CD8-positive, alpha-beta memory T cell (primary cell): ENCODE data around the gene DNAAF8. TPM values are rescaled to one million over a fixed set of nuclear protein-coding genes. Genes with fewer than 3 reads are reported as not detected.

Experiments used
- CTCF ChIA-PET: fragments of 350-600 bp; sonication (Branson Sonifier 250); formaldehyde crosslinking; loops from one replicate; lab custom pipeline; 2021; ENCODE audit warnings: antibody characterized with exemption; lab: Charles Lee
- POLR2A ChIA-PET: fragments of 350-600 bp; sonication (Branson Sonifier 250); formaldehyde crosslinking; loops from one replicate; lab custom pipeline; 2021; ENCODE audit warnings: antibody characterized with exemption; lab: Charles Lee
- DNase-seq, 5 donors: peaks; one replicate each; pipeline versions ENCODE4 v3.0.0 to v3.0.0-alpha.2; 2020 to 2022; ENCODE audit warnings: mixed read lengths in 1 of 5
- H3K27ac ChIP-seq: one replicate; pipeline ENCODE4 v1.7.0; 2013; ENCODE audit warnings: low read depth, mild to moderate bottlenecking, low read length, moderate library complexity
- H3K27me3 ChIP-seq: 2 replicates; pipeline ENCODE4 v1.7.0; 2013; ENCODE audit warnings: low read length, mild to moderate bottlenecking; ENCODE audit not compliant: insufficient read depth, poor library complexity, severe bottlenecking
- H3K36me3 ChIP-seq: 2 replicates; pipeline ENCODE4 v1.7.0; 2013; ENCODE audit warnings: mild to moderate bottlenecking, low read length, moderate library complexity; ENCODE audit not compliant: insufficient read depth
- H3K4me1 ChIP-seq: 2 replicates; pipeline ENCODE4 v1.7.0; 2013; ENCODE audit warnings: mild to moderate bottlenecking, low read length, moderate library complexity; ENCODE audit not compliant: insufficient read depth
- H3K4me3 ChIP-seq: 2 replicates; pipeline ENCODE4 v1.7.0; 2013; ENCODE audit warnings: mild to moderate bottlenecking, low read length
- H3K9me3 ChIP-seq: 2 replicates; pipeline ENCODE4 v1.7.0; 2013; ENCODE audit warnings: mild to moderate bottlenecking, low read length
- H3K27ac Mint-ChIP-seq, 8 donors: one replicate each; pipeline ENCODE4 v1.8.0; 2020 to 2021; ENCODE audit warnings: mixed read lengths in 8 of 8, mild to moderate bottlenecking in 6 of 8, inconsistent platforms in 3 of 8, moderate library complexity in 3 of 8
- H3K27me3 Mint-ChIP-seq, 2 donors: one replicate each; pipeline ENCODE4 v1.8.0; 2020 to 2021; ENCODE audit warnings: mixed read lengths in 2 of 2, mild to moderate bottlenecking in 1 of 2, moderate library complexity in 1 of 2
- H3K36me3 Mint-ChIP-seq, 3 donors: one replicate each; pipeline ENCODE4 v1.8.0; 2020 to 2021; ENCODE audit warnings: mixed read lengths in 3 of 3, inconsistent platforms in 1 of 3, mild to moderate bottlenecking in 1 of 3
- H3K4me1 Mint-ChIP-seq, 3 donors: one replicate each; pipeline ENCODE4 v1.8.0; 2020 to 2021; ENCODE audit warnings: mixed read lengths in 3 of 3, inconsistent platforms in 1 of 3, mild to moderate bottlenecking in 1 of 3
- H3K4me3 Mint-ChIP-seq, 7 donors: one replicate each; pipeline ENCODE4 v1.8.0; 2020 to 2021; ENCODE audit warnings: mixed read lengths in 7 of 7, mild to moderate bottlenecking in 6 of 7, moderate library complexity in 4 of 7, inconsistent platforms in 2 of 7
- H3K9me3 Mint-ChIP-seq, 5 donors: one replicate each; pipeline ENCODE4 v1.8.0; 2020 to 2022; ENCODE audit warnings: mixed read lengths in 5 of 5, mild to moderate bottlenecking in 3 of 5, moderate library complexity in 2 of 5, inconsistent platforms in 1 of 5
- polyA plus RNA-seq: library from polyadenylated mRNA; unstranded; fragments of 300-500 nt; fragmentation: Illumina TruSeq; gene quantifications from one replicate; pipeline ENCODE4 v1.2.3, GENCODE V29; 2021
- total RNA-seq, 2 experiments: library from RNA; stranded (reverse); gene quantifications; one replicate each; pipeline ENCODE4 v1.2.3, GENCODE V29; 2021

DNAAF8 gene
- under 1 TPM; 0.15 to 0.31 TPM for total RNA-seq
- polyA plus RNA-seq: 0.35 TPM

- Histone ChIP-seq H3K4me1 (peaks cover 18% of the 10 kb centered on the region), H3K27ac (peak within 1 kb of the TSS; percentile 88), H3K4me3 (peak within 1 kb of the TSS; percentile 99), H3K27me3 (no peaks in the 10 kb centered on the region), H3K9me3 (no peaks in the 10 kb centered on the region), H3K36me3 (peaks cover 6% of the 10 kb centered on the region)
- POLR2A ChIA-PET: interaction anchor here (0.5 to 2.2 kb wide), 15 partner anchors 14 to 335 kb away, joined by 3 to 27 read pairs (median 4); partner anchors contain the start of genes GLYR1, NAGPA, NUDT16L1 and ROGDI
- Mint-ChIP-seq H3K9me3 (no peaks in the 10 kb centered on the region), H3K36me3 (peaks cover 0 to 22% (median 0%) of the 10 kb centered on the region in 3 donors), H3K27ac (peak within 1 kb of the TSS; percentile 88 to 99 (median 93)), H3K27me3 (no peaks in the 10 kb centered on the region), H3K4me1 (peaks cover 19 to 33% (median 25%) of the 10 kb centered on the region in 3 donors), H3K4me3 (peak within 1 kb of the TSS; percentile 86 to 97 (median 91))
- CTCF ChIA-PET: interaction anchor here (0.8 to 2.1 kb wide), 13 partner anchors 10 to 364 kb away, joined by 3 to 12 read pairs (median 4); partner anchors contain the start of genes HMOX2, MGRN1, NAGPA and NUDT16L1
- peak; percentile 74 to 85 (median 79) for DNase-seq
Measured at GRCh38 chr16:4734063-4734729, at the start of gene DNAAF8, which contains the start of gene ANKS3. Gene DNAAF8 (plus strand): TSS chr16:4734537. CDS start chr16:4736515, 1,978 bp downstream. Gene ANKS3 (minus strand): TSS chr16:4734271. CDS start chr16:4730149, 4,122 bp downstream.

GRCh38 chr16:4684763-4685162, 49.6 kb upstream of the DNAAF8 start:
- ChIA-PET POLR2A (no interaction called here), CTCF (interaction anchor here (1.3 kb wide), 1 partner anchor 61 kb away, joined by 3 read pairs; the partner anchor contains the start of gene MGRN1)
- no peaks in the 10 kb centered on the region for H3K9me3 ChIP-seq

GRCh38 chr16:4685292-4685691, 49.0 kb upstream of the DNAAF8 start:
- no peak overlapping the region for H3K4me3 ChIP-seq
- Mint-ChIP-seq H3K9me3 (no peaks in the 10 kb centered on the region), H3K36me3 (peaks cover 0 to 63% (median 2%) of the 10 kb centered on the region in 3 donors), H3K4me3 (peak overlapping the region in 1 of 7 donors; percentile 24), H3K4me1 (peaks cover 0 to 3% (median 0%) of the 10 kb centered on the region in 3 donors), H3K27ac (no peak overlapping the region), H3K27me3 (no peaks in the 10 kb centered on the region)
- DNase-seq: no peak
- no peaks in the 10 kb centered on the region for H3K27me3 ChIP-seq
- peaks cover 7% of the 10 kb centered on the region for H3K36me3 ChIP-seq
- CTCF ChIA-PET: no interaction called here
- POLR2A ChIA-PET: no interaction called here
- H3K27ac ChIP-seq: no peak overlapping the region
- no peaks in the 10 kb centered on the region for H3K9me3 ChIP-seq
- no peaks in the 10 kb centered on the region for H3K4me1 ChIP-seq

More at GRCh38 chr16:4684763-4685162, 49.6 kb upstream of the DNAAF8 start:
- no peaks in the 10 kb centered on the region for H3K27me3 ChIP-seq
- no peaks in the 10 kb centered on the region for H3K9me3 Mint-ChIP-seq
- H3K27ac Mint-ChIP-seq: peak overlapping the region in 1 of 8 donors; percentile 66
- H3K27ac ChIP-seq: no peak overlapping the region
- no peak overlapping the region for H3K4me3 ChIP-seq
- H3K36me3 ChIP-seq: peaks cover 7% of the 10 kb centered on the region
- no peaks in the 10 kb centered on the region for H3K27me3 Mint-ChIP-seq
- peaks cover 0 to 3% (median 0%) of the 10 kb centered on the region in 3 donors for H3K4me1 Mint-ChIP-seq
- H3K4me3 Mint-ChIP-seq: peak overlapping the region in 1 of 7 donors; percentile 24
- H3K4me1 ChIP-seq: no peaks in the 10 kb centered on the region
- H3K36me3 Mint-ChIP-seq: peaks cover 0 to 66% (median 2%) of the 10 kb centered on the region in 3 donors
- no peak for DNase-seq

- Mint-ChIP-seq H3K4me3 (no peak overlapping the region), H3K4me1 (peaks cover 0 to 3% (median 0%) of the 10 kb centered on the region in 3 donors), H3K27me3 (no peaks in the 10 kb centered on the region), H3K9me3 (no peaks in the 10 kb centered on the region), H3K36me3 (peaks cover 0 to 61% (median 2%) of the 10 kb centered on the region in 3 donors), H3K27ac (peak overlapping the region in 2 of 8 donors; percentile 40 to 89)
- H3K9me3 ChIP-seq: no peaks in the 10 kb centered on the region
- no peak overlapping the region for H3K4me3 ChIP-seq
- H3K4me1 ChIP-seq: no peaks in the 10 kb centered on the region
- CTCF ChIA-PET: interaction anchor here (1.4 kb wide), 1 partner anchor 19 kb away, joined by 3 read pairs; no protein-coding TSS in a partner anchor
- H3K27ac ChIP-seq: no peak overlapping the region
- peaks cover 7% of the 10 kb centered on the region for H3K36me3 ChIP-seq
- DNase-seq: no peak
- no peaks in the 10 kb centered on the region for H3K27me3 ChIP-seq
- POLR2A ChIA-PET: no interaction called here
Measured at GRCh38 chr16:4685776-4686496, 48.4 kb upstream of the DNAAF8 start.

GRCh38 chr16:4686497-4687210, 47.7 kb upstream of the DNAAF8 start:
- Histone ChIP-seq H3K27me3 (no peaks in the 10 kb centered on the region), H3K27ac (no peak overlapping the region), H3K36me3 (peaks cover 7% of the 10 kb centered on the region), H3K4me3 (no peak overlapping the region), H3K4me1 (no peaks in the 10 kb centered on the region), H3K9me3 (no peaks in the 10 kb centered on the region)
- CTCF ChIA-PET: interaction anchor here (1.4 kb wide), 1 partner anchor 20 kb away, joined by 3 read pairs; no protein-coding TSS in a partner anchor
- no peaks in the 10 kb centered on the region for H3K27me3 Mint-ChIP-seq
- peaks cover 0 to 6% (median 0%) of the 10 kb centered on the region in 3 donors for H3K4me1 Mint-ChIP-seq
- H3K9me3 Mint-ChIP-seq: no peaks in the 10 kb centered on the region
- POLR2A ChIA-PET: interaction anchor here (0.7 kb wide), 1 partner anchor 115 kb away, joined by 13 read pairs; no protein-coding TSS in a partner anchor
- peaks cover 0 to 56% (median 1%) of the 10 kb centered on the region in 3 donors for H3K36me3 Mint-ChIP-seq
- peak overlapping the region in 2 of 8 donors; percentile 17 to 61 for H3K27ac Mint-ChIP-seq
- DNase-seq: no peak
- H3K4me3 Mint-ChIP-seq: no peak overlapping the region

- peaks cover 5% of the 10 kb centered on the region for H3K4me1 ChIP-seq
- H3K9me3 ChIP-seq: no peaks in the 10 kb centered on the region
- no peaks in the 10 kb centered on the region for H3K27me3 ChIP-seq
- peaks cover 7% of the 10 kb centered on the region for H3K36me3 ChIP-seq
- Mint-ChIP-seq H3K4me3 (peak overlapping the region in 1 of 7 donors; percentile 50), H3K27me3 (no peaks in the 10 kb centered on the region), H3K36me3 (peaks cover 0 to 49% (median 0%) of the 10 kb centered on the region in 3 donors), H3K27ac (peak overlapping the region in 2 of 8 donors; percentile 17 to 57), H3K9me3 (no peaks in the 10 kb centered on the region), H3K4me1 (peaks cover 1 to 6% (median 1%) of the 10 kb centered on the region in 3 donors)
- no peak for DNase-seq
- CTCF ChIA-PET: interaction anchor here (1.4 kb wide), 1 partner anchor 21 kb away, joined by 3 read pairs; no protein-coding TSS in a partner anchor
- POLR2A ChIA-PET: interaction anchor here (0.6 to 0.7 kb wide), 2 partner anchors 115 to 193 kb away, joined by 6 to 13 read pairs; no protein-coding TSS in a partner anchor
- no peak overlapping the region for H3K4me3 ChIP-seq
- H3K27ac ChIP-seq: no peak overlapping the region
Measured at GRCh38 chr16:4687416-4687815, 46.9 kb upstream of the DNAAF8 start.

GRCh38 chr16:4687946-4688673, 46.2 kb upstream of the DNAAF8 start:
- H3K9me3 Mint-ChIP-seq: no peaks in the 10 kb centered on the region
- CTCF ChIA-PET: no interaction called here

More at GRCh38 chr16:4687946-4688673, 46.2 kb upstream of the DNAAF8 start:
- peaks cover 6% of the 10 kb centered on the region for H3K36me3 ChIP-seq
- DNase-seq: peak in 1 of 5 donors; percentile 43
- H3K4me3 ChIP-seq: no peak overlapping the region
- H3K9me3 ChIP-seq: no peaks in the 10 kb centered on the region
- no peak overlapping the region for H3K27ac ChIP-seq
- no peaks in the 10 kb centered on the region for H3K27me3 ChIP-seq
- Mint-ChIP-seq H3K4me1 (peaks cover 5 to 11% (median 5%) of the 10 kb centered on the region in 3 donors), H3K4me3 (peak overlapping the region in 1 of 7 donors; percentile 50), H3K27me3 (no peaks in the 10 kb centered on the region), H3K36me3 (peaks cover 0 to 47% (median 0%) of the 10 kb centered on the region in 3 donors), H3K27ac (no peak overlapping the region)
- peaks cover 12% of the 10 kb centered on the region for H3K4me1 ChIP-seq
- POLR2A ChIA-PET: no interaction called here
